GM06990 (cell line): Measurements from ENCODE around the gene KLHL22.

Experiments
- DNase-seq: peaks from one replicate; pipeline ENCODE4 v3.0.0-alpha.2; 2011; ENCODE audit not compliant: insufficient read length; ENCODE audit errors: extremely low read depth
- H3K27me3 ChIP-seq: replicated peaks from 2 replicates; pipeline ENCODE4 v1.6.0; 2011; ENCODE audit warnings: low read length; ENCODE audit not compliant: control insufficient read depth, insufficient read depth
- H3K36me3 ChIP-seq: 2 replicates; pipeline ENCODE4 v1.5.1; 2011; ENCODE audit warnings: low read length; ENCODE audit not compliant: control insufficient read depth, insufficient read depth
- H3K4me3 ChIP-seq: replicated peaks from 2 replicates; pipeline ENCODE4 v1.5.1; 2011; ENCODE audit warnings: low read depth, mild to moderate bottlenecking, control low read depth, low read length
- TF ChIP-seq, protein P1 (sequence below): IDR thresholded peaks from 2 replicates; pipeline ENCODE4 v1.5.1; 2011; ENCODE audit warnings: low read length, control low read depth, mild to moderate bottlenecking, inconsistent platforms; ENCODE audit not compliant: insufficient read depth, poor library complexity, severe bottlenecking

The KLHL22 gene

DNA sequence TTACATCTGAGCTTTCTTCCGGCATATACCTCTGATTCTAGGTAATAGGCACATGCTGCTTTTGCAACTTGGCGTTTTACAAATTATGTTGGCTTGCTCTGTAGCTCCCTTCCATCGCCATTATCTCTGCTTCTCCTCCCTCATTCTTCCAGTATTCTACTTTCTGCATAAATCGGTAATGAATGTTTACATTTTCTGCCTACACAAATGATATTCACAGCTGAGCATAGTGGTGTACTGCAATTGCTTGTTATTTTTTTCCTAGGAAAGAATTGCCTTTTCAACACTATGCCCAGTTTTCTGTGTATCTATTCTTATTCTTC, 30.7 kb upstream of the KLHL22 start:
- no peak for DNase-seq
- H3K36me3 ChIP-seq = peaks cover 17% of the 10 kb centered on the region
- H3K27me3 ChIP-seq = no peaks in the 10 kb centered on the region
- H3K4me3 ChIP-seq = no peak overlapping the region
- TF ChIP-seq, protein P1, sequence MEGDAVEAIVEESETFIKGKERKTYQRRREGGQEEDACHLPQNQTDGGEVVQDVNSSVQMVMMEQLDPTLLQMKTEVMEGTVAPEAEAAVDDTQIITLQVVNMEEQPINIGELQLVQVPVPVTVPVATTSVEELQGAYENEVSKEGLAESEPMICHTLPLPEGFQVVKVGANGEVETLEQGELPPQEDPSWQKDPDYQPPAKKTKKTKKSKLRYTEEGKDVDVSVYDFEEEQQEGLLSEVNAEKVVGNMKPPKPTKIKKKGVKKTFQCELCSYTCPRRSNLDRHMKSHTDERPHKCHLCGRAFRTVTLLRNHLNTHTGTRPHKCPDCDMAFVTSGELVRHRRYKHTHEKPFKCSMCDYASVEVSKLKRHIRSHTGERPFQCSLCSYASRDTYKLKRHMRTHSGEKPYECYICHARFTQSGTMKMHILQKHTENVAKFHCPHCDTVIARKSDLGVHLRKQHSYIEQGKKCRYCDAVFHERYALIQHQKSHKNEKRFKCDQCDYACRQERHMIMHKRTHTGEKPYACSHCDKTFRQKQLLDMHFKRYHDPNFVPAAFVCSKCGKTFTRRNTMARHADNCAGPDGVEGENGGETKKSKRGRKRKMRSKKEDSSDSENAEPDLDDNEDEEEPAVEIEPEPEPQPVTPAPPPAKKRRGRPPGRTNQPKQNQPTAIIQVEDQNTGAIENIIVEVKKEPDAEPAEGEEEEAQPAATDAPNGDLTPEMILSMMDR = no peak

- TF ChIP-seq, protein P1 = no peak
- Histone ChIP-seq H3K27me3 (no peaks in the 10 kb centered on the region), H3K4me3 (no peak overlapping the region), H3K36me3 (peaks cover 11% of the 10 kb centered on the region)
- DNase-seq = no peak
Observed at GRCh38 chr22:20525048-20525447, 29.5 kb upstream of the KLHL22 start.

DNA sequence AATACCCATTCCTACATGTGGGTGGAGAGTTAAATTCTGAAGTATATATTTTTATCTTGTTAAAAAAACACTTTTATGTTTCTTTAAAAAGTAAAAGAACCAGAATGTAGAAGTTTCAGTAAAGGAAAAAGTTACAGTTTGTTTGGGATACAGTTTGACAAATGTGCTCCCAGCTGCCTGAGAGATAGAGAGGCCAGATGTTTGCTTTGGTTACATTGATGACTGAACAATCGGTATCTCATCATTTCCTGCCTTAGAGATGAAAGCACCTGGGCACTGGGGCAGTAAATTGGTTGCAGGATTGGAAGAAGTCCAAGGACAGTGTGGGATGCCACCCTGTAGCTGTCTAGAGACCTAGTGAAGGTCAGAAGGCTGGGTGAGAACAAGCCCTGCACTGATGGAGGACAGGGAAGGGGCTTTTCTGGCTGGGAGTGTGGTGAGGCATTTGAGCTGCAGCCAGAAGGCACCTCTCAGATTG, 28.4 kb upstream of the KLHL22 start:
- DNase-seq = peak; percentile 34
- no peak overlapping the region for H3K4me3 ChIP-seq
- TF ChIP-seq, protein P1 = no peak
- peaks cover 14% of the 10 kb centered on the region for H3K36me3 ChIP-seq
- H3K27me3 ChIP-seq = no peaks in the 10 kb centered on the region

GRCh38 chr22:20523086-20523983, 27.7 kb upstream of the KLHL22 start:
- Histone ChIP-seq H3K4me3 (no peak overlapping the region), H3K36me3 (peaks cover 10% of the 10 kb centered on the region), H3K27me3 (no peaks in the 10 kb centered on the region)
- no peak for DNase-seq
- TF ChIP-seq, protein P1 = no peak

GRCh38 chr22:20522134-20523004, 26.8 kb upstream of the KLHL22 start:
- TF ChIP-seq, protein P1 = no peak
- peaks cover 10% of the 10 kb centered on the region for H3K36me3 ChIP-seq
- no peak for DNase-seq
- H3K27me3 ChIP-seq = no peaks in the 10 kb centered on the region
- no peak overlapping the region for H3K4me3 ChIP-seq
